WTC11 (cell line): ENCODE data around the gene C1orf167.

Experiments used
- RELA ChIP-seq: sonication (generic); formaldehyde crosslinking; IDR thresholded peaks from 2 replicates; pipeline ENCODE4 v1.8.1; 2022; ENCODE audit warnings: missing genetic modification reagents, mild to moderate bottlenecking, borderline replicate concordance
- TF ChIP-seq, protein P1 (sequence below): fragments of 200-600 bp; IDR thresholded peaks from 2 replicates; pipeline ENCODE4 v1.8.0; 2022; ENCODE audit warnings: antibody characterized with exemption
- TF ChIP-seq, protein P2 (sequence below): sonication (generic); formaldehyde crosslinking; IDR thresholded peaks from 2 replicates; pipeline ENCODE4 v1.8.1; 2022; ENCODE audit warnings: low read depth, mild to moderate bottlenecking, moderate library complexity, missing genetic modification reagents, borderline replicate concordance
- TF ChIP-seq, protein P3 (sequence below): fragments of 250-450 bp; sonication (Bioruptor Pico); IDR thresholded peaks from 2 replicates; pipeline ENCODE4 v1.9.0; 2021; ENCODE audit warnings: mild to moderate bottlenecking
- TF ChIP-seq, protein P4 (sequence below): sonication (generic); formaldehyde crosslinking; IDR thresholded peaks from 2 replicates; pipeline ENCODE4 v1.8.1; 2023; ENCODE audit warnings: mild to moderate bottlenecking, missing genetic modification reagents, borderline replicate concordance
- TF ChIP-seq, protein P5 (sequence below): sonication (generic); formaldehyde crosslinking; conservative IDR thresholded peaks from 2 replicates; pipeline ENCODE4 v1.8.1; 2023; ENCODE audit warnings: mild to moderate bottlenecking, low read depth, missing genetic modification reagents, moderate library complexity
- TF ChIP-seq, protein P6 (sequence below): sonication (generic); formaldehyde crosslinking; IDR thresholded peaks from 2 replicates; pipeline ENCODE4 v1.8.1; 2023; ENCODE audit warnings: mild to moderate bottlenecking, missing genetic modification reagents
- TF ChIP-seq, protein P7 (sequence below): sonication (generic); formaldehyde crosslinking; IDR thresholded peaks from 2 replicates; pipeline ENCODE4 v1.8.0; 2022; ENCODE audit warnings: mild to moderate bottlenecking, missing genetic modification reagents

DNA sequence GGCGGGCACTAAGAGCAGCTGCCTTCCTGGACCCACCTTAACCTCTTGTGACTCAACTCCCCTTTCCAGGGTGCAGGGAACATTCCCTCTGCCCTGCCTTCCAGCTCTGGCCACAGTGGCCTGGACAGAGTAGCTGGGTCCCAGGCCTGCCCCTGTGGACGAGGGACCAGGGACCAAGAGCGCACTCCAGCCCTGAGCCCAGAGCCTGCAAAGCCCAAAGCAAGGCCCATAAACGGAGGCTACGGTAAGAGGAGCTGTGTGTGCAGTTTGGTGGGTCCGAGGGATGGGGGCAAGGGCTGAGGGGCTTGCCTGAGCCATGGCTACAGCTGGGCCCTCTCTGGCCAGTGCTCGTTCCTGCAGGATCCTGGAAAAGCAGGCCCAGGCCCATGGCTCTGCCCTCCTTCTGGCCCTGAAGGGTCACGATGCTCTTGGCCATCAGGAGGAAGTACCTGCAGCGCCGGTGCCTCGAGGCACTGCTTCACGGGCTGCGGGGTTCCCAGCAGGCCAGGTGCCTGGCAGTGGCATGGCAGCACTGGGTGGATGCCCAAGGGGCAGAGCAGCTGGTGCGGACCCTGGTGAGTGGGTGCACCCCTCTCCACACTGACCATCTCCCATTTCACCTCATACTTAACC, 25.9 kb downstream of the C1orf167 start:
- TF ChIP-seq, protein P1, sequence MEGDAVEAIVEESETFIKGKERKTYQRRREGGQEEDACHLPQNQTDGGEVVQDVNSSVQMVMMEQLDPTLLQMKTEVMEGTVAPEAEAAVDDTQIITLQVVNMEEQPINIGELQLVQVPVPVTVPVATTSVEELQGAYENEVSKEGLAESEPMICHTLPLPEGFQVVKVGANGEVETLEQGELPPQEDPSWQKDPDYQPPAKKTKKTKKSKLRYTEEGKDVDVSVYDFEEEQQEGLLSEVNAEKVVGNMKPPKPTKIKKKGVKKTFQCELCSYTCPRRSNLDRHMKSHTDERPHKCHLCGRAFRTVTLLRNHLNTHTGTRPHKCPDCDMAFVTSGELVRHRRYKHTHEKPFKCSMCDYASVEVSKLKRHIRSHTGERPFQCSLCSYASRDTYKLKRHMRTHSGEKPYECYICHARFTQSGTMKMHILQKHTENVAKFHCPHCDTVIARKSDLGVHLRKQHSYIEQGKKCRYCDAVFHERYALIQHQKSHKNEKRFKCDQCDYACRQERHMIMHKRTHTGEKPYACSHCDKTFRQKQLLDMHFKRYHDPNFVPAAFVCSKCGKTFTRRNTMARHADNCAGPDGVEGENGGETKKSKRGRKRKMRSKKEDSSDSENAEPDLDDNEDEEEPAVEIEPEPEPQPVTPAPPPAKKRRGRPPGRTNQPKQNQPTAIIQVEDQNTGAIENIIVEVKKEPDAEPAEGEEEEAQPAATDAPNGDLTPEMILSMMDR, result no peak
- TF ChIP-seq, protein P2, sequence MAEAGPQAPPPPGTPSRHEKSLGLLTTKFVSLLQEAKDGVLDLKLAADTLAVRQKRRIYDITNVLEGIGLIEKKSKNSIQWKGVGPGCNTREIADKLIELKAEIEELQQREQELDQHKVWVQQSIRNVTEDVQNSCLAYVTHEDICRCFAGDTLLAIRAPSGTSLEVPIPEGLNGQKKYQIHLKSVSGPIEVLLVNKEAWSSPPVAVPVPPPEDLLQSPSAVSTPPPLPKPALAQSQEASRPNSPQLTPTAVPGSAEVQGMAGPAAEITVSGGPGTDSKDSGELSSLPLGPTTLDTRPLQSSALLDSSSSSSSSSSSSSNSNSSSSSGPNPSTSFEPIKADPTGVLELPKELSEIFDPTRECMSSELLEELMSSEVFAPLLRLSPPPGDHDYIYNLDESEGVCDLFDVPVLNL (CRISPR knock-in tag), result no peak
- TF ChIP-seq, protein P3, sequence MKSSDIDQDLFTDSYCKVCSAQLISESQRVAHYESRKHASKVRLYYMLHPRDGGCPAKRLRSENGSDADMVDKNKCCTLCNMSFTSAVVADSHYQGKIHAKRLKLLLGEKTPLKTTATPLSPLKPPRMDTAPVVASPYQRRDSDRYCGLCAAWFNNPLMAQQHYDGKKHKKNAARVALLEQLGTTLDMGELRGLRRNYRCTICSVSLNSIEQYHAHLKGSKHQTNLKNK (CRISPR knock-in tag), result no peak
- TF ChIP-seq, protein P4, sequence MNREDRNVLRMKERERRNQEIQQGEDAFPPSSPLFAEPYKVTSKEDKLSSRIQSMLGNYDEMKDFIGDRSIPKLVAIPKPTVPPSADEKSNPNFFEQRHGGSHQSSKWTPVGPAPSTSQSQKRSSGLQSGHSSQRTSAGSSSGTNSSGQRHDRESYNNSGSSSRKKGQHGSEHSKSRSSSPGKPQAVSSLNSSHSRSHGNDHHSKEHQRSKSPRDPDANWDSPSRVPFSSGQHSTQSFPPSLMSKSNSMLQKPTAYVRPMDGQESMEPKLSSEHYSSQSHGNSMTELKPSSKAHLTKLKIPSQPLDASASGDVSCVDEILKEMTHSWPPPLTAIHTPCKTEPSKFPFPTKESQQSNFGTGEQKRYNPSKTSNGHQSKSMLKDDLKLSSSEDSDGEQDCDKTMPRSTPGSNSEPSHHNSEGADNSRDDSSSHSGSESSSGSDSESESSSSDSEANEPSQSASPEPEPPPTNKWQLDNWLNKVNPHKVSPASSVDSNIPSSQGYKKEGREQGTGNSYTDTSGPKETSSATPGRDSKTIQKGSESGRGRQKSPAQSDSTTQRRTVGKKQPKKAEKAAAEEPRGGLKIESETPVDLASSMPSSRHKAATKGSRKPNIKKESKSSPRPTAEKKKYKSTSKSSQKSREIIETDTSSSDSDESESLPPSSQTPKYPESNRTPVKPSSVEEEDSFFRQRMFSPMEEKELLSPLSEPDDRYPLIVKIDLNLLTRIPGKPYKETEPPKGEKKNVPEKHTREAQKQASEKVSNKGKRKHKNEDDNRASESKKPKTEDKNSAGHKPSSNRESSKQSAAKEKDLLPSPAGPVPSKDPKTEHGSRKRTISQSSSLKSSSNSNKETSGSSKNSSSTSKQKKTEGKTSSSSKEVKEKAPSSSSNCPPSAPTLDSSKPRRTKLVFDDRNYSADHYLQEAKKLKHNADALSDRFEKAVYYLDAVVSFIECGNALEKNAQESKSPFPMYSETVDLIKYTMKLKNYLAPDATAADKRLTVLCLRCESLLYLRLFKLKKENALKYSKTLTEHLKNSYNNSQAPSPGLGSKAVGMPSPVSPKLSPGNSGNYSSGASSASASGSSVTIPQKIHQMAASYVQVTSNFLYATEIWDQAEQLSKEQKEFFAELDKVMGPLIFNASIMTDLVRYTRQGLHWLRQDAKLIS (CRISPR knock-in tag), result no peak
- TF ChIP-seq, protein P5, sequence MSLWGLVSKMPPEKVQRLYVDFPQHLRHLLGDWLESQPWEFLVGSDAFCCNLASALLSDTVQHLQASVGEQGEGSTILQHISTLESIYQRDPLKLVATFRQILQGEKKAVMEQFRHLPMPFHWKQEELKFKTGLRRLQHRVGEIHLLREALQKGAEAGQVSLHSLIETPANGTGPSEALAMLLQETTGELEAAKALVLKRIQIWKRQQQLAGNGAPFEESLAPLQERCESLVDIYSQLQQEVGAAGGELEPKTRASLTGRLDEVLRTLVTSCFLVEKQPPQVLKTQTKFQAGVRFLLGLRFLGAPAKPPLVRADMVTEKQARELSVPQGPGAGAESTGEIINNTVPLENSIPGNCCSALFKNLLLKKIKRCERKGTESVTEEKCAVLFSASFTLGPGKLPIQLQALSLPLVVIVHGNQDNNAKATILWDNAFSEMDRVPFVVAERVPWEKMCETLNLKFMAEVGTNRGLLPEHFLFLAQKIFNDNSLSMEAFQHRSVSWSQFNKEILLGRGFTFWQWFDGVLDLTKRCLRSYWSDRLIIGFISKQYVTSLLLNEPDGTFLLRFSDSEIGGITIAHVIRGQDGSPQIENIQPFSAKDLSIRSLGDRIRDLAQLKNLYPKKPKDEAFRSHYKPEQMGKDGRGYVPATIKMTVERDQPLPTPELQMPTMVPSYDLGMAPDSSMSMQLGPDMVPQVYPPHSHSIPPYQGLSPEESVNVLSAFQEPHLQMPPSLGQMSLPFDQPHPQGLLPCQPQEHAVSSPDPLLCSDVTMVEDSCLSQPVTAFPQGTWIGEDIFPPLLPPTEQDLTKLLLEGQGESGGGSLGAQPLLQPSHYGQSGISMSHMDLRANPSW, result no peak
- TF ChIP-seq, protein P6, sequence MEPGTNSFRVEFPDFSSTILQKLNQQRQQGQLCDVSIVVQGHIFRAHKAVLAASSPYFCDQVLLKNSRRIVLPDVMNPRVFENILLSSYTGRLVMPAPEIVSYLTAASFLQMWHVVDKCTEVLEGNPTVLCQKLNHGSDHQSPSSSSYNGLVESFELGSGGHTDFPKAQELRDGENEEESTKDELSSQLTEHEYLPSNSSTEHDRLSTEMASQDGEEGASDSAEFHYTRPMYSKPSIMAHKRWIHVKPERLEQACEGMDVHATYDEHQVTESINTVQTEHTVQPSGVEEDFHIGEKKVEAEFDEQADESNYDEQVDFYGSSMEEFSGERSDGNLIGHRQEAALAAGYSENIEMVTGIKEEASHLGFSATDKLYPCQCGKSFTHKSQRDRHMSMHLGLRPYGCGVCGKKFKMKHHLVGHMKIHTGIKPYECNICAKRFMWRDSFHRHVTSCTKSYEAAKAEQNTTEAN (CRISPR knock-in tag), result no peak
- TF ChIP-seq, protein P7, sequence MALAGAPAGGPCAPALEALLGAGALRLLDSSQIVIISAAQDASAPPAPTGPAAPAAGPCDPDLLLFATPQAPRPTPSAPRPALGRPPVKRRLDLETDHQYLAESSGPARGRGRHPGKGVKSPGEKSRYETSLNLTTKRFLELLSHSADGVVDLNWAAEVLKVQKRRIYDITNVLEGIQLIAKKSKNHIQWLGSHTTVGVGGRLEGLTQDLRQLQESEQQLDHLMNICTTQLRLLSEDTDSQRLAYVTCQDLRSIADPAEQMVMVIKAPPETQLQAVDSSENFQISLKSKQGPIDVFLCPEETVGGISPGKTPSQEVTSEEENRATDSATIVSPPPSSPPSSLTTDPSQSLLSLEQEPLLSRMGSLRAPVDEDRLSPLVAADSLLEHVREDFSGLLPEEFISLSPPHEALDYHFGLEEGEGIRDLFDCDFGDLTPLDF (CRISPR knock-in tag), result no peak
- TF ChIP-seq RELA (CRISPR knock-in tag), result no peak
